ENCODE data around the gene SIX1.

The SIX1 gene

GRCh38 chr14:60650373-60650961 lies 1.2 kb upstream of the SIX1 start:
- Histone ChIP-seq H3K4me3 (ENCODE audit: low read depth, low read length) (peak overlapping the region; percentile 76), H3K36me3 (replicated peaks) (no peaks in the 10 kb centered on the region), H3K27ac (no peak overlapping the region), H3K27me3 (replicated peaks) (no peaks in the 10 kb centered on the region)
- TF ChIP-seq, protein P1, sequence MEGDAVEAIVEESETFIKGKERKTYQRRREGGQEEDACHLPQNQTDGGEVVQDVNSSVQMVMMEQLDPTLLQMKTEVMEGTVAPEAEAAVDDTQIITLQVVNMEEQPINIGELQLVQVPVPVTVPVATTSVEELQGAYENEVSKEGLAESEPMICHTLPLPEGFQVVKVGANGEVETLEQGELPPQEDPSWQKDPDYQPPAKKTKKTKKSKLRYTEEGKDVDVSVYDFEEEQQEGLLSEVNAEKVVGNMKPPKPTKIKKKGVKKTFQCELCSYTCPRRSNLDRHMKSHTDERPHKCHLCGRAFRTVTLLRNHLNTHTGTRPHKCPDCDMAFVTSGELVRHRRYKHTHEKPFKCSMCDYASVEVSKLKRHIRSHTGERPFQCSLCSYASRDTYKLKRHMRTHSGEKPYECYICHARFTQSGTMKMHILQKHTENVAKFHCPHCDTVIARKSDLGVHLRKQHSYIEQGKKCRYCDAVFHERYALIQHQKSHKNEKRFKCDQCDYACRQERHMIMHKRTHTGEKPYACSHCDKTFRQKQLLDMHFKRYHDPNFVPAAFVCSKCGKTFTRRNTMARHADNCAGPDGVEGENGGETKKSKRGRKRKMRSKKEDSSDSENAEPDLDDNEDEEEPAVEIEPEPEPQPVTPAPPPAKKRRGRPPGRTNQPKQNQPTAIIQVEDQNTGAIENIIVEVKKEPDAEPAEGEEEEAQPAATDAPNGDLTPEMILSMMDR (IDR thresholded peaks at IDR 0.05; ENCODE audit: low read depth, low read length, missing control alignments) = no peak
- DNase-seq = no peak
- in situ Hi-C loops (cut with HindIII; ENCODE audit: low pct_ligation_motif_present, low sequenced_read_pairs) = no loop called here

DNA sequence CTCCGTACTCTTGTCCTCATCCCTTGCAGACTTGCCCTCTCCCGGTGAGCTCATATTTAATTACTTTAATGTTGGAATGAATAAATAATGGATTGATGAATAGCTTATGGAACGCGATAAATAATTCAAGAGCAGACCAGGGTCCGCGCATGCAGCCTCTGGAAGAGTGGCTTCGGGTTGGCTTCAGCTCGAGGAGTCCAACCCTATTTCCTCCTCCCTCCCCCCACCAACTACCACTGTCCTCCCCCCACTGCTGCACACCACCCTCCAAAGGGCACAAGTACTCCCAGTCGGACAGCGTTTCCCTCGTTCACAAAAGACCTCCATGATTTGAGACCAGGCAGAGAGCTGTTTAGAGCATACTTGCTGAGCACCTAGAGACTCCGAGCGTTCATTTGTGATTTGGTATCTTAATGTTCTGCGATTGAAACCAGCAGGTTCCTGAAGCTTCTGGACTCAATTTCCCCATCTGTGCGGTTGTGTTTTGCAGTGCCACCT lies 647 bp upstream of the SIX1 start:
- TF ChIP-seq, protein P1 (IDR thresholded peaks at IDR 0.05; ENCODE audit: low read depth, low read length, missing control alignments) = no peak
- Histone ChIP-seq H3K27me3 (replicated peaks) (no peaks in the 10 kb centered on the region), H3K4me3 (ENCODE audit: low read depth, low read length) (peak overlapping the region; percentile 76), H3K36me3 (replicated peaks) (no peaks in the 10 kb centered on the region), H3K27ac (no peak overlapping the region)
- in situ Hi-C loops (cut with HindIII; ENCODE audit: low pct_ligation_motif_present, low sequenced_read_pairs) = loop anchor here (25.0 kb wide), 2 partner anchors 387 to 587 kb away; no protein-coding TSS in a partner anchor
- no peak for DNase-seq

DNA sequence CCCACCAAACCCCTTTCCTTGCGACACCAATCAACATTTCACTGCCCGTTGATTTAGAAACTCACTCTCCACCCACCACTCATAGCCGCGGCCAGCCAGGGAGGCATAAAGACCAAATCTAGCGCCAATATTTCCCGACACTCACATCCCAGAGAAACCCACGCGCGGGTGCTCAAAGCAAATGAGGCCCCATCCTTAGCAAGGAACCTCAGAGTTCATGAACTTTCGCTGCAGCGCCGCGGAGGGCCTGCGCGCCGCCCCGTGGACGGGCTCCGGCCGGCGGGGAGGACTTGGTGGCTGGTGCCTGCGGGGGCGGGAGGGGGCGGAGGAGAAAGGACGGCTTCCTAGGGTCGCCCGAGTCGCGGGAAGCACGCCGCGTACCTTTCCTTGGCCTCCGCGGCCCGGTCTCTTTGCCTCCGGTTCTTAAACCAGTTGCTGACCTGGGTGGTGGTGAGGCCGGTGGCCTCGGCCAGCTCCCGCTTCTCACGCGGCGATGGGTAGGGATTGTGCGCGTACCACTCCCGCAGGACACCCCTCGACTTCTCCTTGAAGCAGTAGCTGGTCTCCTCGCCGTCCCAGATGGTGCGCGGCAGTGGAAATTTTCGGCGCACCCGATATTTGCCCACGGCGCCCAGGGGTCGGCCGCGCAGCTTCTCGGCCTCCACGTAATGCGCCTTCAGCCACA lies 886 bp downstream of the SIX1 start:
- Histone ChIP-seq H3K4me3 (ENCODE audit: low read depth, low read length) (peak overlapping the region; percentile 76), H3K36me3 (replicated peaks) (no peaks in the 10 kb centered on the region), H3K27ac (peak overlapping the region; percentile 80), H3K27me3 (replicated peaks) (no peaks in the 10 kb centered on the region)
- DNase-seq = no peak
- in situ Hi-C loops (cut with HindIII; ENCODE audit: low pct_ligation_motif_present, low sequenced_read_pairs) = loop anchor here (25.0 kb wide), 2 partner anchors 389 to 589 kb away; no protein-coding TSS in a partner anchor
- TF ChIP-seq, protein P1 (IDR thresholded peaks at IDR 0.05; ENCODE audit: low read depth, low read length, missing control alignments) = no peak

- peak overlapping the region; percentile 76 for H3K4me3 ChIP-seq (ENCODE audit: low read depth, low read length)
- in situ Hi-C loops (cut with HindIII; ENCODE audit: low pct_ligation_motif_present, low sequenced_read_pairs) = loop anchor here (25.0 kb wide), 2 partner anchors 389 to 589 kb away; no protein-coding TSS in a partner anchor
- H3K27ac ChIP-seq = peak overlapping the region; percentile 80
- DNase-seq = no peak
- no peaks in the 10 kb centered on the region for H3K27me3 ChIP-seq (replicated peaks)
- H3K36me3 ChIP-seq (replicated peaks) = peaks cover 3% of the 10 kb centered on the region
- TF ChIP-seq, protein P1 (IDR thresholded peaks at IDR 0.05; ENCODE audit: low read depth, low read length, missing control alignments) = no peak
Measured at GRCh38 chr14:60647837-60648248, 1.4 kb downstream of the SIX1 start.

GRCh38 chr14:60647081-60647836 lies 2.0 kb downstream of the SIX1 start:
- peak; percentile 56 for DNase-seq
- H3K27ac ChIP-seq = peak overlapping the region; percentile 80
- peaks cover 7% of the 10 kb centered on the region for H3K36me3 ChIP-seq (replicated peaks)
- TF ChIP-seq, protein P1 (IDR thresholded peaks at IDR 0.05; ENCODE audit: low read depth, low read length, missing control alignments) = no peak
- peak overlapping the region; percentile 76 for H3K4me3 ChIP-seq (ENCODE audit: low read depth, low read length)
- no peaks in the 10 kb centered on the region for H3K27me3 ChIP-seq (replicated peaks)
- in situ Hi-C loops (cut with HindIII; ENCODE audit: low pct_ligation_motif_present, low sequenced_read_pairs) = loop anchor here (25.0 kb wide), 2 partner anchors 390 to 590 kb away; no protein-coding TSS in a partner anchor

All from brain microvascular endothelial cell (primary cell).